Karpas-422 (cell line): ENCODE results near the gene KMT5C. TPM values are rescaled to one million over a fixed set of nuclear protein-coding genes. Genes with fewer than 3 reads are reported as not detected.

ENCODE experiments used
- DNase-seq: peaks from one replicate; pipeline ENCODE4 v3.0.0-alpha.2; 2015
- H2AFZ ChIP-seq: fragments of 200-600 bp; sonication (generic); 2 replicates; pipeline ENCODE4 v1.6.1; 2014; ENCODE audit warnings: antibody characterized with exemption, low read length, mixed read lengths
- H3K27ac ChIP-seq: fragments of 200-600 bp; sonication (generic); 2 replicates; pipeline ENCODE4 v1.5.1; 2014; ENCODE audit warnings: mild to moderate bottlenecking, low read length, moderate library complexity
- H3K27me3 ChIP-seq: fragments of 200-600 bp; sonication (generic); 2 replicates; pipeline ENCODE4 v1.6.1; 2014; ENCODE audit warnings: low read length, mixed read lengths
- H3K36me3 ChIP-seq: fragments of 200-600 bp; sonication (generic); 2 replicates; pipeline ENCODE4 v1.6.1; 2014; ENCODE audit warnings: low read length, mixed read lengths; ENCODE audit not compliant: insufficient read depth
- H3K4me1 ChIP-seq: fragments of 200-600 bp; sonication (generic); 2 replicates; pipeline ENCODE4 v1.6.1; 2014; ENCODE audit warnings: mild to moderate bottlenecking, low read length, mixed read lengths
- H3K4me2 ChIP-seq: fragments of 200-600 bp; sonication (generic); 2 replicates; pipeline ENCODE4 v1.6.1; 2014; ENCODE audit warnings: low read length, low read depth, mild to moderate bottlenecking; ENCODE audit not compliant: poor library complexity, severe bottlenecking
- H3K4me3 ChIP-seq: fragments of 200-600 bp; sonication (generic); 2 replicates; pipeline ENCODE4 v1.5.1; 2014; ENCODE audit warnings: mild to moderate bottlenecking, antibody characterized with exemption, low read length, mixed read lengths
- H3K79me2 ChIP-seq: fragments of 200-600 bp; sonication (generic); 2 replicates; pipeline ENCODE4 v1.6.1; 2014; ENCODE audit warnings: mild to moderate bottlenecking, low read length, mixed read lengths
- H3K9ac ChIP-seq: fragments of 200-600 bp; sonication (generic); 2 replicates; pipeline ENCODE4 v1.6.0; 2014; ENCODE audit warnings: low read length
- H3K9me2 ChIP-seq: fragments of 200-600 bp; sonication (generic), shearing (Covaris generic); replicated peaks from 2 replicates; pipeline ENCODE4 v1.6.0; 2014; ENCODE audit warnings: mild to moderate bottlenecking, low read length, moderate library complexity; ENCODE audit not compliant: insufficient read depth
- H3K9me3 ChIP-seq: fragments of 300-700, 200-600 bp; sonication (generic); 2 replicates; pipeline ENCODE4 v1.6.1; 2014; ENCODE audit warnings: low read length, mixed read lengths
- H4K20me1 ChIP-seq: fragments of 200-600 bp; sonication (generic); 2 replicates; pipeline ENCODE4 v1.6.1; 2014; ENCODE audit warnings: mild to moderate bottlenecking, antibody characterized with exemption, low read length, low read depth; ENCODE audit not compliant: insufficient read depth
- total RNA-seq: library from RNA; depleted of rRNA; stranded (reverse); fragments of >200 nt; shearing (Covaris generic); gene quantifications from 2 replicates; pipeline ENCODE4 v1.2.3, GENCODE V29; 2014; ENCODE audit warnings: low replicate concordance

KMT5C gene
- total RNA-seq, 1 experiment from 2014 or later, result 10.3 TPM

- H3K4me1 ChIP-seq, result peaks cover 28% of the 10 kb centered on the region
- no peak overlapping the region for H3K4me2 ChIP-seq
- H3K27me3 ChIP-seq, result no peaks in the 10 kb centered on the region
- no peaks in the 10 kb centered on the region; the same call in 1 of the 2 replicates for H3K36me3 ChIP-seq
- H3K9me2 ChIP-seq, result no peaks in the 10 kb centered on the region
- H3K9ac ChIP-seq, result no peak overlapping the region
- peak; percentile 82 for DNase-seq
- H3K9me3 ChIP-seq, result no peaks in the 10 kb centered on the region
- no peak overlapping the region for H2AFZ ChIP-seq
- no peaks in the 10 kb centered on the region for H4K20me1 ChIP-seq
- no peaks in the 10 kb centered on the region for H3K79me2 ChIP-seq
- H3K27ac ChIP-seq, result no peak overlapping the region
- H3K4me3 ChIP-seq, result no peak overlapping the region
Observed at GRCh38 chr19:55304279-55304978, 35.2 kb upstream of the KMT5C start.

DNA sequence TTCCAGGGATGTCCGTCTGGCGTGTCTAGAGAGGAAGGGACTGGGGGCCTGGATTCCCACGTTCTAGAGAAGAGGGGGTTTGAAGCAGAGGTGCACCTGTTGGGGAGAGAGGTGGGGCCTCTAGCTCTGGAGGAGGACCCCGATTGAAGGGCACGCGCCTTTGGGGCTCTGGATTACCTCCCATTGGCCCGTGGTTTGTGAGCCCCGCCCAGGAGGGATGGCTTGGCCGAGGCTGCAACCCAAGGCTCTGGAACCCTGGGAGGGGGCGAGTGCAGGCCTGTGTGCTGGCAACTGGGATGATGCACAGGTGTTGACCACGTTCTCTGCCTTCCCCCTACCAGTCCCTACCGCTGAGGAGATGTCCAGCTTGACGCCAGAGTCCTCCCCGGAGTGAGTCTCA lies 34.7 kb upstream of the KMT5C start:
- peaks cover 33% of the 10 kb centered on the region for H3K4me1 ChIP-seq
- no peak overlapping the region for H3K27ac ChIP-seq
- H3K9me3 ChIP-seq, result no peaks in the 10 kb centered on the region
- no peaks in the 10 kb centered on the region for H4K20me1 ChIP-seq
- no peaks in the 10 kb centered on the region for H3K27me3 ChIP-seq
- no peak overlapping the region for H3K9ac ChIP-seq
- no peaks in the 10 kb centered on the region for H3K9me2 ChIP-seq
- H3K36me3 ChIP-seq, result no peaks in the 10 kb centered on the region; the same call in 1 of the 2 replicates
- no peaks in the 10 kb centered on the region for H3K79me2 ChIP-seq
- no peak overlapping the region for H2AFZ ChIP-seq
- peak; percentile 84 for DNase-seq
- H3K4me2 ChIP-seq, result no peak overlapping the region
- no peak overlapping the region for H3K4me3 ChIP-seq

DNA sequence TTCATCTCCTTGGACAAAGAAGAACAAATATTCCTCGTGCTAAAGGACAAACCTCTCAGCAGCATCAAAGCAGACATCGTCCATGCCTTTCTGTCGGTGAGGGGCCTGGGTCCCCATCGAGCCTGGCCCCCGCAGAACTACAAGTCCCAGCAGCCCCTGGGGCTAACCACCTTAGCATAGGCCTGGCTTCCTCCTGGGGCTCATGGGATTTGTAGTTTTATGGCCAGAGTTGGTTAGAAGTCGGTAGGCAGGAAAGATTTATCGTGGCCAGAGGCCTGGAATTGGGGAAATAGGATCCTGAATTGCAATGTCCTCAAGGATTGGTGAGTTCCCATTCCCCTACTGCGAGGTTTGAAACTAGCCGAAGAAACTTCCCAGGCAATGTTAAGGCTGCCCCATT lies 34.2 kb upstream of the KMT5C start:
- Histone ChIP-seq H3K79me2 (no peaks in the 10 kb centered on the region), H3K9me2 (no peaks in the 10 kb centered on the region), H3K9me3 (no peaks in the 10 kb centered on the region), H4K20me1 (no peaks in the 10 kb centered on the region), H2AFZ (no peak overlapping the region), H3K4me1 (peaks cover 39% of the 10 kb centered on the region), H3K4me3 (no peak overlapping the region), H3K9ac (no peak overlapping the region), H3K27me3 (no peaks in the 10 kb centered on the region), H3K36me3 (no peaks in the 10 kb centered on the region; the same call in 1 of the 2 replicates), H3K4me2 (no peak overlapping the region), H3K27ac (no peak overlapping the region)
- DNase-seq, result peak; percentile 90

GRCh38 chr19:55305983-55306562 lies 33.6 kb upstream of the KMT5C start:
- no peaks in the 10 kb centered on the region for H3K27me3 ChIP-seq
- no peak overlapping the region for H3K4me3 ChIP-seq
- DNase-seq, result no peak
- H3K4me2 ChIP-seq, result no peak overlapping the region
- no peaks in the 10 kb centered on the region for H3K79me2 ChIP-seq
- no peaks in the 10 kb centered on the region for H4K20me1 ChIP-seq
- no peak overlapping the region for H2AFZ ChIP-seq
- H3K36me3 ChIP-seq, result no peaks in the 10 kb centered on the region; the same call in 1 of the 2 replicates
- H3K27ac ChIP-seq, result no peak overlapping the region
- no peak overlapping the region for H3K9ac ChIP-seq
- H3K4me1 ChIP-seq, result peaks cover 44% of the 10 kb centered on the region
- H3K9me3 ChIP-seq, result no peaks in the 10 kb centered on the region
- no peaks in the 10 kb centered on the region for H3K9me2 ChIP-seq

DNA sequence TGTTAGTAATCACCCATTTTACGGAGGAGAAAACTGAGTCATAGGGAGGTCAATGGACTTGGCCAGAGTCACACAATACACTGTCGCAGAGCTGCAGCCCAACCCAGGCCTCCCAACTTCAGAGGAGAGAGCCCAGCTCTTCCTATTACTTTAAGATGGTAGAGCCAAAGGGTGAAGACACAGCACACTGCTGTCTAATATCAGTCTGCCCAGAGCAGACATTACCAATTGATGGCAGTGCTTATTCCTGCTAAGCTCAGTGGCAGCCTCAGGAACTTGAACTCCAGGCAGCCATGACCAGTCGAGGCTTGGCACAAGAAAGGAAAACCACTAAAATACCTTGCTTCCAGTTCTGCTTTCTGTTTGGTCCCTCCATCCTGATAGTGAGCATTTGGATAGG lies 33.0 kb upstream of the KMT5C start:
- Histone ChIP-seq H3K27ac (no peak overlapping the region), H3K9ac (no peak overlapping the region), H3K4me1 (peaks cover 42% of the 10 kb centered on the region), H3K9me3 (no peaks in the 10 kb centered on the region), H4K20me1 (no peaks in the 10 kb centered on the region), H3K27me3 (no peaks in the 10 kb centered on the region), H3K9me2 (no peaks in the 10 kb centered on the region), H3K36me3 (no peaks in the 10 kb centered on the region; the same call in 1 of the 2 replicates), H2AFZ (no peak overlapping the region), H3K4me3 (no peak overlapping the region), H3K4me2 (no peak overlapping the region), H3K79me2 (no peaks in the 10 kb centered on the region)
- DNase-seq, result no peak

GRCh38 chr19:55308281-55308680 lies 31.4 kb upstream of the KMT5C start:
- Histone ChIP-seq H3K4me3 (no peak overlapping the region), H3K79me2 (no peaks in the 10 kb centered on the region), H3K9me2 (no peaks in the 10 kb centered on the region), H2AFZ (no peak overlapping the region), H3K36me3 (no peaks in the 10 kb centered on the region; the same call in 1 of the 2 replicates), H3K27ac (no peak overlapping the region), H3K27me3 (no peaks in the 10 kb centered on the region), H3K4me1 (peaks cover 32% of the 10 kb centered on the region), H3K9me3 (no peaks in the 10 kb centered on the region), H3K4me2 (no peak overlapping the region), H4K20me1 (no peaks in the 10 kb centered on the region), H3K9ac (no peak overlapping the region)
- no peak for DNase-seq

DNA sequence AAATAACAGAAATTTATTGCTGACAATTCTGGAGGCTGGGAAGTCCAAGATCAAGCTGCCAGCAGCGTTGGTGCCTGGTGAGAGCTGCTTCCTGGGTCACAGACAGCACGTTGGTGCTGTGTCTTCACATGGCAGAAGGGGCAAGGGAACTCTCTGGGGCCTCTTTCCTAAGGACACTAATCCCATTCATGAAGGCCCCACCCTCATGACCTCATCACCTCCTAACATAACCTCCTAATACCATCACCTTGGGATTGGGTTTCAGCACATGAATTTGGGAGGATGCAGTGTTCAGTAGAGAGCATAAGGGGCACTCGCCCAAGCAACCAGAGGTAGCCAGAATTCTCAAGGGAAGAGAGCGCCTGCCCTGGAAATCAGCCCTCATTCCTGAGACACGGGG lies 30.2 kb upstream of the KMT5C start:
- Histone ChIP-seq H3K36me3 (no peaks in the 10 kb centered on the region; the same call in 1 of the 2 replicates), H3K9me3 (no peaks in the 10 kb centered on the region), H3K27ac (no peak overlapping the region), H3K9ac (no peak overlapping the region), H2AFZ (no peak overlapping the region), H3K79me2 (no peaks in the 10 kb centered on the region), H3K4me3 (no peak overlapping the region), H3K27me3 (no peaks in the 10 kb centered on the region), H4K20me1 (no peaks in the 10 kb centered on the region), H3K4me2 (no peak overlapping the region), H3K9me2 (no peaks in the 10 kb centered on the region), H3K4me1 (peaks cover 32% of the 10 kb centered on the region)
- no peak for DNase-seq

DNA sequence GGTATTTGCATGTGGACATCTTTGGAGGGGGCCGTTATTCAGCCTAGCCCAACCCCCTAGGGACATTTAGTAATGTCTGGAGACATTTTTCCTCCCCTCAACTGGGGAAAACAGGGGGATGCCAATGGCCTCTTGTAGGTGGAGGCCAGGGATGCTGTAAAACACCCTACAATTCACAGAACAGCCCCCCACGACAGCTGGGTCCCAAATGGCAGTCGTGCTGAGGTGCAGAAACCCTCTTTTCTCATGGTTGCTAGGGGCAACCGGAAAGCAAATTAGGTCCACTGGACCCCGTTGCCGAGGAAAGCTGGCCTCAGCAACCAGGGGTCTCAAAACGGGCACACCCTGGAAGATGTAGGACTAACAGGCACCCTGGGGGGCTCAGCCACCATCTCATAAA lies 29.2 kb upstream of the KMT5C start:
- Histone ChIP-seq H3K4me1 (peaks cover 32% of the 10 kb centered on the region), H3K4me3 (peak overlapping the region; percentile 1; the same call in 1 of the 2 replicates), H3K36me3 (no peaks in the 10 kb centered on the region; the same call in 1 of the 2 replicates), H3K27ac (peak overlapping the region; percentile 11; the same call in 1 of the 2 replicates), H3K9me2 (no peaks in the 10 kb centered on the region), H3K9me3 (no peaks in the 10 kb centered on the region), H3K27me3 (no peaks in the 10 kb centered on the region), H2AFZ (0 out of 2 replicates have a peak overlapping the region, but pooled peaks have one; percentile 22), H4K20me1 (no peaks in the 10 kb centered on the region), H3K4me2 (peak overlapping the region; percentile 56), H3K9ac (peak overlapping the region; percentile 43), H3K79me2 (no peaks in the 10 kb centered on the region)
- DNase-seq, result peak; percentile 65
